HUES48 (cell line): ENCODE data around the gene HDAC7.
"Not testable (repeated sequence)": the region's sequence is repeated elsewhere in the genome, so short reads cannot be mapped to it uniquely, and the experiment has no call there.

Experiments
- H3K27ac ChIP-seq: one replicate; pipeline ENCODE4 v1.7.0; 2013; ENCODE audit warnings: low read depth, low read length, inconsistent platforms
- H3K27me3 ChIP-seq: 2 replicates; pipeline ENCODE4 v1.6.1; 2013; ENCODE audit warnings: mild to moderate bottlenecking, low read length; ENCODE audit not compliant: control insufficient read depth, insufficient read depth
- H3K36me3 ChIP-seq: 2 replicates; pipeline ENCODE4 v1.6.1; 2013; ENCODE audit warnings: low read length; ENCODE audit not compliant: control insufficient read depth, insufficient read depth
- H3K4me1 ChIP-seq: 2 replicates; pipeline ENCODE4 v1.6.1; 2013; ENCODE audit warnings: mild to moderate bottlenecking, low read length; ENCODE audit not compliant: control insufficient read depth, insufficient read depth
- H3K4me3 ChIP-seq: 2 replicates; pipeline ENCODE4 v1.5.1; 2013; ENCODE audit warnings: mild to moderate bottlenecking, low read depth, low read length
- H3K9ac ChIP-seq: 2 replicates; pipeline ENCODE4 v1.6.1; 2013; ENCODE audit warnings: mild to moderate bottlenecking, low read depth, low read length, moderate library complexity
- H3K9me3 ChIP-seq: 2 replicates; pipeline ENCODE4 v1.6.1; 2013; ENCODE audit warnings: low read length; ENCODE audit not compliant: control insufficient read depth, insufficient read depth

HDAC7 gene

GRCh38 chr12:47809518-47809917 lies 10.2 kb downstream of the HDAC7 start:
- H3K27me3 ChIP-seq, H3K27ac ChIP-seq, H3K9me3 ChIP-seq, H3K9ac ChIP-seq, H3K36me3 ChIP-seq, H3K4me3 ChIP-seq: not testable (repeated sequence)
- H3K4me1 ChIP-seq: peaks cover 64% of the 10 kb centered on the region

DNA sequence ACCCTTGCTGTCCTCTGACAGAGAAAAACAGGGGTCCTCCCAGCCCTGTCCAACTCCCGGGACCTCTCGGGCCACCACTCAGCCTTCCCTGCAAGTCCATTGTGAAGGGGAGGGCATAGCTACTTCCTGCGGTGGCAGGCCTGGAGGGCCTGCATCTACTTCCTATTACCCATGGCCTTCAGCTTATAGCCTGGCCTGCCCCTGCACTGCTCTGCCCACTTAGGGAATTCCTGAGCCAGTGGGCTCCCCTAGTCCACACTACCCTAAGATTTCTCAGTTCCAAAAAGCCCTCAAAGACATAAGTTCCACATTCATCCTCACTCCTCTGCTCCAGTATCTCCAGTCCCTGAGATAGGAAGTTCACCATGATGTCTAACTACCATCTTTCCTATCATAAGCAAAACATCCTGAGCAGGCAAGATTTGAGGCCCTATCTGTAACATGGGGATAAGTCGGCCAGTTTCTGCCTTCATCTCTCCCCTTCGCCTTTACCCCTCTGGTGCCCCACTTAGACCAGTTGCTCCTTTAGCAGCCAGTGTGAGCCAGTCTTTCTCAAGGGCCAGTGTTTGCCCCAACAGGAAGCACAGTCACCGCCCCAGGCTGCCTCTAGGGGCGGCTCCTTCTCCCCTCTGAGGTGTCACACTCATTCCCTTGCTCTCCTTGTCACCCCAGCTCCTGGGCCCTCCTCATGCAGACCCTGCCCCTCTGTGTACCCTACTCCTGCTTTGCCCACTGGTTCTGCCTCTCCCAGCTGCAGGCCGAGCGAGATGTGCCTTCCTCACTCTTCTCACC lies 10.9 kb downstream of the HDAC7 start:
- no peak overlapping the region for H3K27ac ChIP-seq
- H3K9ac ChIP-seq: no peak overlapping the region
- no peak overlapping the region for H3K4me3 ChIP-seq
- 0 out of 2 replicates have a peak, but pooled peaks cover 3% of the 10 kb centered on the region for H3K36me3 ChIP-seq
- H3K4me1 ChIP-seq: peaks cover 57% of the 10 kb centered on the region
- H3K9me3 ChIP-seq: no peaks in the 10 kb centered on the region
- no peaks in the 10 kb centered on the region for H3K27me3 ChIP-seq

DNA sequence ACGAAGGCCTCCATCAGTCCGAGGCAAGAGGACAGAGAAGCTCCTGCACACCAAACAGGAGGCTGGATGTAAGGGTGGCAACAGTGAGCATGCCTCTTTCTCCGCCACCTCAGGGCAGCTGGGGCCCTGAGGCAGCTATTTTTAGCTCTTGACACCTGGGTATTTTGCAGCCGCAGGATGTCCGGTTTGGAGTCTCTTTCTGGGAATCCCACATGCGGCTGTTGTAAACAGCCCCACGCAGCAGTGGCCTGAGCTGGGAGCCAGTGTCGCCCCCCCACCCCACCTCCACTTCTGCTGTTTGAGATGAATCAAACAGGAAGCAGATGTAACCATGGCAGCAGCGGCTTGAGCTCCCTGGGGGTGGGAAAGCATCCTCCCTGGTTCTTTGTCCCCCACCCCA lies 11.7 kb downstream of the HDAC7 start:
- no peak overlapping the region for H3K9ac ChIP-seq

DNA sequence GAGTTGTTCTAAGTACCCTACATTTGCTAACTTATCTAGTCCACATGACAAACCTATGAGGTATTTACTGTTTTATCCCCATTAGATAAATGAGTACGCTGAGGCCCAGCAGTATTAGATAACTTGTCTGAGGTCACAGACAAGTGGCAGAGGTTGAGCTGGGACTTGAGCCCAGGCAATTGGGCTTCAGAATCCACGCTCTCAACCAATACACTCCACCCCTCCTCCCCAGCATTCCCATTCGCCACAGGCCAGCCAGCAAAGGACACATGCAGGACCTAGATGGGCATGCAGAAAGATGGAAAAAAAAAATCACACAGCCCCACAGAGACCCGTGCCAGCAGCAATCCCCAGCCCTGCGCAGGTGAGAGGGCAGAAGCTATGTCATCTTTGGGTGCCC lies 12.4 kb downstream of the HDAC7 start:
- H3K27ac ChIP-seq: no peak overlapping the region
- H3K27me3 ChIP-seq: no peaks in the 10 kb centered on the region
- H3K4me3 ChIP-seq: no peak overlapping the region
- H3K36me3 ChIP-seq: 0 out of 2 replicates have a peak, but pooled peaks cover 6% of the 10 kb centered on the region
- H3K9ac ChIP-seq: no peak overlapping the region
- no peaks in the 10 kb centered on the region for H3K9me3 ChIP-seq
- peaks cover 46% of the 10 kb centered on the region for H3K4me1 ChIP-seq

More for the DNA sequence above, 11.7 kb downstream of the HDAC7 start:
- Histone ChIP-seq H3K27me3 (no peaks in the 10 kb centered on the region), H3K36me3 (0 out of 2 replicates have a peak, but pooled peaks cover 6% of the 10 kb centered on the region), H3K4me1 (peaks cover 50% of the 10 kb centered on the region), H3K4me3 (no peak overlapping the region), H3K9me3 (no peaks in the 10 kb centered on the region), H3K27ac (peak overlapping the region; percentile 12)

DNA sequence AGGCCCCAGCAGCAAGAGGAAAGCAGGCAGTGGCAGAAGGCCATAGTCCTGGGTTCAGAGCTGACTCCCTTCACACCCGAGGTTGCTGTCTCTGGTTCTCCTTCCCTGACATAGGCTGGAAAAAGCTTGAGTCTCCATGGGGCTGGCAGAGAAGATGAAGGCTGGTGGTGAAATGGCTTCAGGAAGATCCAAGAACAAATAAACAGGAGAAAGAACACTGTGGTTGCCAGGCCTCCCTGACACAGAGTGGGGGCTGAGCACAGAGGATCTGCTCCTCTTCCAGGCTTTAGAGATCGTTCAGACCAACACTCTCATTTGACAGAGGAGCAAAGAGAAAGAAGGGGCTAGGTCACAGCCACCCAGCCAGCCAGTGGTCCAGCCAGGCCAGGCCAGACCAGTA lies 14.3 kb downstream of the HDAC7 start:
- Histone ChIP-seq H3K27me3 (no peaks in the 10 kb centered on the region), H3K9me3 (no peaks in the 10 kb centered on the region), H3K27ac (no peak overlapping the region), H3K4me3 (no peak overlapping the region), H3K9ac (no peak overlapping the region), H3K4me1 (peaks cover 27% of the 10 kb centered on the region), H3K36me3 (0 out of 2 replicates have a peak, but pooled peaks cover 6% of the 10 kb centered on the region)

- H3K27me3 ChIP-seq: no peaks in the 10 kb centered on the region
- H3K4me3 ChIP-seq: no peak overlapping the region
- no peaks in the 10 kb centered on the region for H3K9me3 ChIP-seq
- H3K27ac ChIP-seq: no peak overlapping the region
- H3K36me3 ChIP-seq: 0 out of 2 replicates have a peak, but pooled peaks cover 8% of the 10 kb centered on the region
- H3K9ac ChIP-seq: no peak overlapping the region
- H3K4me1 ChIP-seq: peaks cover 17% of the 10 kb centered on the region
These were observed 15.5 kb downstream of the HDAC7 start for GRCh38 chr12:47804171-47804570.

DNA sequence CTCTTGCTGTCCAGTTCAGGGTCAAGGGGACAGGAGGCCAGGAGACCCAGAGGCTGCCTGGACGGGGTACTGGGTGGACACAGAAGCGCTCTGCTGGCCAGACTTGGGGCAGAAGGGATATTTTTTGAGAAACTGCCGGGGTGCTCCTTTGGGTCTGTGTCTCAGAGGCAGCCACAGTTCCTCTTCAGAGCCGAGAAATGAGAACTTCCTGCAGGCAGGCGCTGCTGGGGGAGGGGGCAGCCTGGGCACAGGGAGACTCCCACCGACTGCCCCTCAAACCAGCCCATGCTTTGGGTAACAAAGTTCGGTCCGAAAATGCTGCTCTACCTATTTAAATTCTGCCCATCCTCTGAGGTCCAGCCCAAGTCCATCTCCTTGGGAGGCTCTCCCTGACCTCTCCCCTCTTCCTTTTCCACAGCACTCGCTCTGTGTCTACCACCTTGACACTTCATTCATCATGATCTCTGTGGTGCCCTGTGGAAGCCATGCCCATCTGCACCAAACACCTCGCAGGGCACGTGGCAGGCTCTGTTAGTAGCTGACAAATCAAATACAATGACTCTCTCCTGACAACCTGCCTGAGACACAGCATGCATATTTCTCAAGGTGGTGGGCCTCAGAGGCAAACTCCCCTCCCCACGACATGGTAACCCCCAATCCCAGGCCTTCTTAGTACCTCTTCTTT lies 16.4 kb downstream of the HDAC7 start:
- H3K4me1 ChIP-seq: peaks cover 9% of the 10 kb centered on the region
- no peaks in the 10 kb centered on the region for H3K27me3 ChIP-seq
- no peak overlapping the region for H3K27ac ChIP-seq
- no peak overlapping the region for H3K4me3 ChIP-seq
- H3K36me3 ChIP-seq: 0 out of 2 replicates have a peak, but pooled peaks cover 10% of the 10 kb centered on the region
- no peaks in the 10 kb centered on the region for H3K9me3 ChIP-seq
- H3K9ac ChIP-seq: no peak overlapping the region

GRCh38 chr12:47802312-47802711 lies 17.4 kb downstream of the HDAC7 start:
- Histone ChIP-seq H3K4me3 (no peak overlapping the region), H3K9me3 (no peaks in the 10 kb centered on the region), H3K27me3 (no peaks in the 10 kb centered on the region), H3K27ac (no peak overlapping the region), H3K9ac (no peak overlapping the region), H3K36me3 (peaks cover 10% of the 10 kb centered on the region; the same call in 1 of the 2 replicates), H3K4me1 (0 out of 2 replicates have a peak, but pooled peaks cover under 1% of the 10 kb centered on the region)

- Histone ChIP-seq H3K9me3 (no peaks in the 10 kb centered on the region), H3K27ac (no peak overlapping the region), H3K4me1 (0 out of 2 replicates have a peak, but pooled peaks cover 2% of the 10 kb centered on the region), H3K36me3 (peaks cover 11% of the 10 kb centered on the region), H3K9ac (no peak overlapping the region), H3K4me3 (no peak overlapping the region), H3K27me3 (no peaks in the 10 kb centered on the region)
These were observed 17.8 kb downstream of the HDAC7 start for GRCh38 chr12:47801904-47802246.

GRCh38 chr12:47801170-47801903 lies 18.4 kb downstream of the HDAC7 start:
- Histone ChIP-seq H3K9me3 (no peaks in the 10 kb centered on the region), H3K9ac (no peak overlapping the region), H3K4me1 (0 out of 2 replicates have a peak, but pooled peaks cover 2% of the 10 kb centered on the region), H3K27me3 (no peaks in the 10 kb centered on the region), H3K27ac (no peak overlapping the region), H3K4me3 (no peak overlapping the region), H3K36me3 (peaks cover 15% of the 10 kb centered on the region)
